IMR-90 (cell line): ENCODE results near the gene SLC6A7. TPM values are rescaled to one million over a fixed set of nuclear protein-coding genes. Genes with fewer than 3 reads are reported as not detected.

Experiments used
- ATAC-seq: fragments of 200-7000 bp; cut with Tn5 transposase; 2 replicates; pipeline ENCODE4 v1.9.1; 2020; ENCODE audit warnings: low read depth, mild to moderate bottlenecking, moderate library complexity
- BruUV-seq: library from RNA; stranded (reverse); fragments of 400-500 nt; replicated peaks from 2 replicates; lab custom pipeline; 2021; lab: Mats Ljungman, UMichigan
- CTCF ChIA-PET: fragments of 300-600 bp; formaldehyde crosslinking; extraction: SDS; loops from one replicate; lab custom pipeline; 2021; ENCODE audit warnings: antibody characterized with exemption; lab: Yijun Ruan, JAX
- POLR2A ChIA-PET: fragments of 300-600 bp; sonication (Branson Sonifier 250); formaldehyde crosslinking; loops from one replicate; lab custom pipeline; 2022; ENCODE audit warnings: antibody characterized with exemption; ENCODE audit not compliant: unreplicated experiment; lab: Charles Lee
- DNase-seq: peaks from one replicate; pipeline ENCODE4 v3.0.0; 2013
- H2AFZ ChIP-seq: replicated peaks from 2 replicates; pipeline ENCODE3; 2013; ENCODE audit warnings: low read length, mild to moderate bottlenecking; ENCODE audit not compliant: poor library complexity
- H2AK5ac ChIP-seq: 2 replicates; pipeline ENCODE4 v1.6.1; 2013; ENCODE audit warnings: low read depth, low read length, inconsistent platforms
- H2AK9ac ChIP-seq: replicated peaks from 2 replicates; pipeline ENCODE3; 2013; ENCODE audit warnings: mild to moderate bottlenecking, low read depth, low read length, moderate library complexity; ENCODE audit not compliant: poor library complexity
- H2BK120ac ChIP-seq: 2 replicates; pipeline ENCODE4 v1.6.1; 2013; ENCODE audit warnings: low read depth, low read length, inconsistent platforms
- H2BK15ac ChIP-seq: 3 replicates; pipeline ENCODE4 v1.6.1; 2013; ENCODE audit warnings: low read depth, low read length, inconsistent platforms
- H2BK20ac ChIP-seq: 2 replicates; pipeline ENCODE4 v1.6.1; 2013; ENCODE audit warnings: low read depth, mild to moderate bottlenecking, inconsistent platforms, low read length, moderate library complexity
- H2BK5ac ChIP-seq: 2 replicates; pipeline ENCODE4 v1.6.1; 2013; ENCODE audit warnings: mild to moderate bottlenecking, low read depth, low read length, inconsistent platforms; ENCODE audit not compliant: poor library complexity, severe bottlenecking
- H3K14ac ChIP-seq: replicated peaks from 2 replicates; pipeline ENCODE4 v1.6.1; 2013; ENCODE audit warnings: low read depth, low read length, inconsistent platforms
- H3K18ac ChIP-seq: 2 replicates; pipeline ENCODE4 v1.6.1; 2013; ENCODE audit warnings: low read depth, low read length, control low read depth
- H3K23ac ChIP-seq: 2 replicates; pipeline ENCODE4 v1.6.1; 2013; ENCODE audit warnings: low read depth, low read length, inconsistent platforms
- H3K27ac ChIP-seq: 2 replicates; pipeline ENCODE4 v1.5.1; 2013; ENCODE audit warnings: mild to moderate bottlenecking, control low read depth, low read length; ENCODE audit not compliant: insufficient read depth
- H3K27me3 ChIP-seq: 2 replicates; pipeline ENCODE4 v1.6.1; 2013; ENCODE audit warnings: low read length; ENCODE audit not compliant: control insufficient read depth, insufficient read depth
- H3K36me3 ChIP-seq: 2 replicates; pipeline ENCODE4 v1.6.1; 2013; ENCODE audit warnings: low read length, mixed read lengths; ENCODE audit not compliant: control insufficient read depth, insufficient read depth
- H3K4ac ChIP-seq: 2 replicates; pipeline ENCODE4 v1.6.1; 2013; ENCODE audit warnings: low read depth, low read length, inconsistent platforms
- H3K4me1 ChIP-seq: 2 replicates; pipeline ENCODE4 v1.6.1; 2013; ENCODE audit warnings: low read length, mixed read lengths; ENCODE audit not compliant: control insufficient read depth, insufficient read depth
- H3K4me2 ChIP-seq: 2 replicates; pipeline ENCODE4 v1.6.1; 2013; ENCODE audit warnings: low read depth, mild to moderate bottlenecking, control low read depth, low read length, moderate library complexity
- H3K4me3 ChIP-seq: 2 replicates; pipeline ENCODE4 v1.5.1; 2013; ENCODE audit warnings: low read depth, mild to moderate bottlenecking, control low read depth, low read length, moderate library complexity; ENCODE audit not compliant: insufficient read depth
- H3K56ac ChIP-seq: 2 replicates; pipeline ENCODE4 v1.6.1; 2013; ENCODE audit warnings: low read length, inconsistent platforms; ENCODE audit not compliant: insufficient read depth; ENCODE audit errors: extremely low read depth
- H3K79me1 ChIP-seq, 2 experiments: 2 replicates each; pipeline ENCODE4 v1.6.1; 2013; ENCODE audit warnings: low read length in 2 of 2, inconsistent platforms in 1 of 2, low read depth in 1 of 2
- H3K9ac ChIP-seq: 2 replicates; pipeline ENCODE4 v1.6.1; 2013; ENCODE audit warnings: low read depth, low read length, control low read depth
- H3K9me1 ChIP-seq: 2 replicates; pipeline ENCODE4 v1.6.1; 2013; ENCODE audit warnings: low read length, inconsistent platforms; ENCODE audit not compliant: insufficient read depth
- H3K9me3 ChIP-seq: 2 replicates; pipeline ENCODE4 v1.6.1; 2013; ENCODE audit warnings: low read length; ENCODE audit not compliant: control insufficient read depth, insufficient read depth
- H4K20me1 ChIP-seq: 2 replicates; pipeline ENCODE4 v1.6.1; 2013; ENCODE audit warnings: low read length, inconsistent platforms; ENCODE audit not compliant: insufficient read depth
- H4K5ac ChIP-seq: 2 replicates; pipeline ENCODE4 v1.6.1; 2013; ENCODE audit warnings: mild to moderate bottlenecking, low read depth, low read length, control low read depth
- H4K8ac ChIP-seq, 2 experiments: 2 replicates each; pipeline ENCODE4 v1.6.1; 2013; ENCODE audit warnings: low read depth in 2 of 2, low read length in 2 of 2, control low read depth in 1 of 2, inconsistent platforms in 1 of 2
- H4K91ac ChIP-seq: 2 replicates; pipeline ENCODE4 v1.6.1; 2013; ENCODE audit warnings: low read depth, low read length, inconsistent platforms; ENCODE audit not compliant: insufficient read depth
- MAFK ChIP-seq: IDR thresholded peaks from 2 replicates; pipeline ENCODE4 v1.6.1; 2012; ENCODE audit warnings: low read depth, low read length, improper control_type of control experiment
- WGBS, 2 experiments: methylation state at CpG; one replicate each; pipeline versions ENCODE4 v1.1.5 to v1.1.7; 2013; ENCODE audit warnings: missing lambda C conversion rate in 2 of 2; ENCODE audit not compliant: insufficient read length in 1 of 2; ENCODE audit errors: extremely low coverage in 2 of 2; 5-methylcytosine and 5-hydroxymethylcytosine counted together
- dilution Hi-C: fragments of 300-500 bp; cut with HindIII; formaldehyde crosslinking; loops from one replicate; pipeline ENCODE4 v1.14.3; 2018; ENCODE audit warnings: low sequenced_read_pairs; ENCODE audit not compliant: unreplicated experiment
- in situ Hi-C: fragments of 300-500 bp; cut with MboI; formaldehyde crosslinking; loops from 3 replicates; pipeline ENCODE4 v1.14.3; 2019; ENCODE audit warnings: low sequenced_read_pairs, inconsistent platforms, mixed read lengths
- intact Hi-C: fragments of 100-400 bp; cut with micrococcal nuclease; formaldehyde crosslinking; loops from 2 replicates; pipeline ENCODE4 v1.10.0; 2022
- polyA plus RNA-seq, 3 experiments: library from polyadenylated mRNA; depleted of rRNA; stranded (reverse); fragments of >200 nt; gene quantifications; 2 replicates each; pipeline ENCODE4 v1.2.3, GENCODE V29; 2012; ENCODE audit warnings: low replicate concordance in 1 of 3
- total RNA-seq: library from RNA; depleted of rRNA; stranded (reverse); fragments of >200 nt; gene quantifications from 2 replicates; pipeline ENCODE4 v1.2.3, GENCODE V29; 2012

SLC6A7 gene
- total and polyA plus RNA-seq, 2 of the 4 experiments (the other 2 are of a cell fraction), result under 0.01 TPM; not detected in 1

- H3K56ac ChIP-seq, result no peak overlapping the region
- H2BK15ac ChIP-seq, result no peak overlapping the region
- 0 out of 2 replicates have a peak overlapping the region, but pooled peaks have one; percentile 21 for H2AK5ac ChIP-seq
- peak; percentile 28 for DNase-seq
- H3K36me3 ChIP-seq, result no peaks in the 10 kb centered on the region
- H4K8ac ChIP-seq, result no peak overlapping the region
- H4K91ac ChIP-seq, result no peak overlapping the region; the same call in 1 of the 2 replicates
- no peak overlapping the region for H2BK20ac ChIP-seq
- ChIA-PET POLR2A (no interaction called here), CTCF (no interaction called here)
- ATAC-seq, result peak; percentile 83
- no peak overlapping the region for H2BK120ac ChIP-seq
- no peaks in the 10 kb centered on the region; the same call in 1 of the 2 replicates for H3K9me1 ChIP-seq
- H2AK9ac ChIP-seq, result peak overlapping the region; percentile 24
- WGBS, 2 experiments, result 14% methylated on average over 4 of the region's 18 CpGs; no CpG with 5 or more reads in 1 of the 2 experiments
- H3K27ac ChIP-seq, result no peak overlapping the region
- intact Hi-C loops, result no loop called here
- no peaks in the 10 kb centered on the region for H3K79me1 ChIP-seq
- no peak overlapping the region for H2BK5ac ChIP-seq
- H3K9me3 ChIP-seq, result no peaks in the 10 kb centered on the region
- no peak overlapping the region for H3K4ac ChIP-seq
- H4K20me1 ChIP-seq, result no peaks in the 10 kb centered on the region
- H3K14ac ChIP-seq, result no peak overlapping the region
- H4K5ac ChIP-seq, result no peak overlapping the region
- H3K4me2 ChIP-seq, result no peak overlapping the region
- TF ChIP-seq MAFK, result no peak
- H3K9ac ChIP-seq, result no peak overlapping the region
- H3K27me3 ChIP-seq, result peaks cover 9% of the 10 kb centered on the region
- in situ Hi-C loops, result no loop called here
- dilution Hi-C loops, result no loop called here
- no peak overlapping the region for H3K4me3 ChIP-seq
- H2AFZ ChIP-seq, result peak overlapping the region; percentile 3
- no peak overlapping the region for H3K23ac ChIP-seq
- no peak overlapping the region for H3K18ac ChIP-seq
- peaks cover 8% of the 10 kb centered on the region; the same call in 1 of the 2 replicates for H3K4me1 ChIP-seq
- BruUV-seq, result no TSS peak
These were observed 55.4 kb downstream of the SLC6A7 start for GRCh38 chr5:150245111-150245789.
